Osteoblast (primary cell): Measurements from ENCODE around the gene FBN2. TPM values are rescaled to one million over a fixed set of nuclear protein-coding genes. Genes with fewer than 3 reads are reported as not detected.

Source experiments
- DNase-seq: peaks from one replicate; pipeline ENCODE4 v3.0.0; 2011; ENCODE audit warnings: low spot score, mixed read lengths; ENCODE audit not compliant: insufficient read length; ENCODE audit errors: missing footprints
- H2AFZ ChIP-seq: 2 replicates; pipeline ENCODE4 v1.6.0; 2011; ENCODE audit warnings: mild to moderate bottlenecking, low read length
- H3K27ac ChIP-seq: 2 replicates; pipeline ENCODE4 v1.5.1; 2011; ENCODE audit warnings: mild to moderate bottlenecking, low read depth, low read length, moderate library complexity
- H3K27me3 ChIP-seq: 2 replicates; pipeline ENCODE4 v1.6.0; 2012; ENCODE audit warnings: mild to moderate bottlenecking, control low read depth, inconsistent platforms, low read length, moderate library complexity; ENCODE audit not compliant: insufficient read depth
- H3K36me3 ChIP-seq: 2 replicates; pipeline ENCODE4 v1.5.1; 2011; ENCODE audit warnings: mild to moderate bottlenecking, low read length, control low read depth, moderate library complexity; ENCODE audit not compliant: insufficient read depth
- H3K4me1 ChIP-seq: 2 replicates; pipeline ENCODE4 v1.5.1; 2011; ENCODE audit warnings: mild to moderate bottlenecking, low read length, control low read depth, moderate library complexity; ENCODE audit not compliant: insufficient read depth
- H3K4me2 ChIP-seq: 2 replicates; pipeline ENCODE4 v1.6.0; 2011; ENCODE audit warnings: mild to moderate bottlenecking, low read length; ENCODE audit not compliant: insufficient read depth
- H3K4me3 ChIP-seq: fragments of 200-600 bp; sonication (generic); 3 replicates; pipeline ENCODE4 v1.5.1; 2012; ENCODE audit warnings: mild to moderate bottlenecking, low read length, inconsistent platforms; ENCODE audit not compliant: insufficient read depth
- H3K79me2 ChIP-seq: 2 replicates; pipeline ENCODE4 v1.6.0; 2012; ENCODE audit warnings: mild to moderate bottlenecking, low read length, control low read depth, inconsistent platforms; ENCODE audit not compliant: insufficient read depth
- H3K9me3 ChIP-seq: 2 replicates; pipeline ENCODE4 v1.5.1; 2011; ENCODE audit warnings: low read depth, low read length, control low read depth
- H4K20me1 ChIP-seq: 2 replicates; pipeline ENCODE4 v1.6.0; 2012; ENCODE audit warnings: mild to moderate bottlenecking, low read length, control low read depth; ENCODE audit not compliant: insufficient read depth
- CTCF ChIP-seq: IDR thresholded peaks from 2 replicates; pipeline ENCODE4 v1.5.1; 2011; ENCODE audit warnings: mild to moderate bottlenecking, low read depth, low read length, moderate library complexity; ENCODE audit errors: extremely low read depth
- total RNA-seq: library from RNA; depleted of rRNA; stranded (reverse); fragments of >200 nt; gene quantifications from 2 replicates; pipeline ENCODE4 v1.2.3, GENCODE V29; 2012

The FBN2 gene
- total RNA-seq, 1 donor, result 16.6 TPM

- Histone ChIP-seq H2AFZ (no peak overlapping the region), H3K9me3 (no peaks in the 10 kb centered on the region), H4K20me1 (no peaks in the 10 kb centered on the region), H3K27me3 (no peaks in the 10 kb centered on the region), H3K4me1 (no peaks in the 10 kb centered on the region), H3K36me3 (no peaks in the 10 kb centered on the region), H3K4me2 (no peak overlapping the region), H3K4me3 (no peak overlapping the region), H3K79me2 (no peaks in the 10 kb centered on the region), H3K27ac (no peak overlapping the region)
- no peak for TF ChIP-seq CTCF
- no peak for DNase-seq
Observed at GRCh38 chr5:128483738-128484137, 54.3 kb downstream of the FBN2 start.

- no peak overlapping the region for H3K4me2 ChIP-seq
- no peak for DNase-seq
- no peak overlapping the region for H3K27ac ChIP-seq
- H3K79me2 ChIP-seq, result no peaks in the 10 kb centered on the region
- no peak for TF ChIP-seq CTCF
- no peaks in the 10 kb centered on the region for H3K9me3 ChIP-seq
- no peak overlapping the region for H3K4me3 ChIP-seq
- no peaks in the 10 kb centered on the region for H4K20me1 ChIP-seq
- no peak overlapping the region for H2AFZ ChIP-seq
- no peaks in the 10 kb centered on the region for H3K27me3 ChIP-seq
- no peaks in the 10 kb centered on the region for H3K4me1 ChIP-seq
- H3K36me3 ChIP-seq, result no peaks in the 10 kb centered on the region
Observed at GRCh38 chr5:128480906-128481633, 57.0 kb downstream of the FBN2 start.

- no peak for DNase-seq
- H3K27ac ChIP-seq, result no peak overlapping the region
- TF ChIP-seq CTCF, result no peak
- H3K36me3 ChIP-seq, result no peaks in the 10 kb centered on the region
- H3K4me3 ChIP-seq, result no peak overlapping the region
- no peaks in the 10 kb centered on the region for H3K4me1 ChIP-seq
- no peak overlapping the region for H2AFZ ChIP-seq
- H3K79me2 ChIP-seq, result no peaks in the 10 kb centered on the region
- no peaks in the 10 kb centered on the region for H3K27me3 ChIP-seq
- no peak overlapping the region for H3K4me2 ChIP-seq
- H3K9me3 ChIP-seq, result no peaks in the 10 kb centered on the region
- no peaks in the 10 kb centered on the region for H4K20me1 ChIP-seq
Observed at GRCh38 chr5:128480158-128480557, 57.9 kb downstream of the FBN2 start.

- H2AFZ ChIP-seq, result no peak overlapping the region
- no peaks in the 10 kb centered on the region for H3K27me3 ChIP-seq
- H3K4me3 ChIP-seq, result no peak overlapping the region
- no peaks in the 10 kb centered on the region for H3K4me1 ChIP-seq
- H3K4me2 ChIP-seq, result no peak overlapping the region
- TF ChIP-seq CTCF, result no peak
- H3K79me2 ChIP-seq, result no peaks in the 10 kb centered on the region
- no peak for DNase-seq
- no peaks in the 10 kb centered on the region for H4K20me1 ChIP-seq
- no peak overlapping the region for H3K27ac ChIP-seq
- no peaks in the 10 kb centered on the region for H3K36me3 ChIP-seq
- no peaks in the 10 kb centered on the region for H3K9me3 ChIP-seq
Observed at GRCh38 chr5:128478386-128479368, 59.4 kb downstream of the FBN2 start.
